NCI-H2196 treated with DMSO at 0.1 percent for 48 hours (cell line): ENCODE data around the gene NPIPB6.

Source experiments
- DNase-seq: peaks from one replicate; lab custom pipeline; 2025; ENCODE audit not compliant: unreplicated experiment; lab: John Stamatoyannopoulos, UW

Gene NPIPB6

DNA sequence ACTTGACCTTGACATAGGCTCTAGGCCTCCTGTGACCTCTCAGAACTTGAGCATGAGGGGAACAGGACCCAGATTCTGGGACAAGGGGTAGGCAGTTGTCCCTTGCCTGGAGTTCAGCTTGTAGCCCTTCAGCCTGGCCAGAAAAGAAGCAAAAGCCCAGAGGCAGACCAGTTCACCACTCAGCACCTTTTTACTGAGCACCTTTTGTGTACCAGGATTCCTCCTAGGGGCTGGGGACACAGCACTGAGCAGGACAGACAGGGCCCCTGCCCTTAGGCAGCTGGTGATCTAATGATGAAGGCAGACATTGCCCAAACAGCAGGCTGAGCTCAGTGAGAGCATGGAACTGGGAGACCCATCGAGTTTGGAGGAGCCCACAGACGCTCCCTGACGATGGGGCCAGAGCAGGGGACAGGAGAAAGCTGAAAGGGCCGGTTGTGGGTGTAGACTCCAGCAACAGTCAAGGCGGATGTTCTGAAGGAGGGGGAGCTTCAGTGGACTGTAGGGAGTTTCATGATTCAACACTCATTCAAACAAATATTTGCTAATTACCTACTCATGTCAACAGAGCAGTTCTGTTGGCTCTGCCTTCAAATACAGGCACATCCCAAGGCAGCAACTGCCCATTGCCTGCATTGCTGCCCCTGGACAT is 38.9 kb downstream of the NPIPB6 start:
- no peak for DNase-seq

DNA sequence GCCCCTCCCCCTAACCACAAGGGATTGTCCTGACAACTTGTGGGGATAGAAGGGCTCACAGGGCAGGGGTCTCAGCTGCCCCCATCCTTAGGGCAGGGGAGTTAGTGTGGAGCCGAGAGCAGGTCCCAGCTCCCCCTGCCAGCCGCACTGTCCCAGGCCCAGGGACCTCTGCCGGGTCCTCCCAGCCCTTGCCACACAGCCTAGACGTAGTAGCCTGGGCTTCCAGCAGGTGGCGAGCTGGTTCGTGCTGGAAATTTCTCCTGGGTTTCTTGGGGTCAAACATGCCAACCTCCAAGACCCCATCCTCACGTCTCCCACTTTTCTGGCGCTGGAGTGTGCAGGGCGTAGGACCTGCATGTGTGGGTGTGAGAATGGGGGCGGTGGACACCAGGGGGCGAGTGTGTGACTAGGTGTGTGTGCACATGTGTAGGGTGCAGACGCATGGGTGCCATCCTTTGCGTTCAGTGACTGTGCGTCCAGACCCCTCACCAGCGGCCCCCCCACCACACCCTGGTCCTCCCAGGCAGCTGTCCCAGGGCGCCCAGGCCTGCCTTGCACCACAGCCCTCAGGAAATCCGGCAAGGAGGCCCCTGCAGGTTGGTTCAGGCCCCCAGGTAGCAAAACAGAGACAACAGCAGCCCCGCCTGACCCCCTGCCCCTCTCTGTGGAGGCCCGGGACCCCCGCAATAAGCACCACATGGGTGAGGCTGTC is 41.5 kb downstream of the NPIPB6 start:
- no peak for DNase-seq

DNA sequence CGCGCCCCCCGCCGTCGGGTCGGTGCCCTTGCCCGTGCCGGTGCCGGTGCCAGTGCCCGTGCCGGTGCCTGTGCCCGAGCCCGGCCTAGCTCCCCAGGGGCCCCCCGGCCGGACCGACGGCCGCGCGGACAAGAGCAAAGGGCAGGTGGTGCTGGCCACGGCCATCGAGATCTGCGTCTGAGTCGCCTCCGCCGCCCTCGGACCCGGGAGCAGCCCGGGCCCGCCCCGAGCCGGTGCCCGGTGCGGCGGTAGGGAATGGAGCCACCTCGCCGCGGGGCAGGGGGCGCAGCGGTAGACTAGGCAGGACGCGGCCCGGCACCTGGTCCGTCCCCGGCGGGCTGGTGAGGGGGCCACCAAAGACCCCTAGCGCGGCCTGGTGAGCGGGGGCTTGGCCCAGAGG is 42.6 kb downstream of the NPIPB6 start:
- DNase-seq = no peak

DNA sequence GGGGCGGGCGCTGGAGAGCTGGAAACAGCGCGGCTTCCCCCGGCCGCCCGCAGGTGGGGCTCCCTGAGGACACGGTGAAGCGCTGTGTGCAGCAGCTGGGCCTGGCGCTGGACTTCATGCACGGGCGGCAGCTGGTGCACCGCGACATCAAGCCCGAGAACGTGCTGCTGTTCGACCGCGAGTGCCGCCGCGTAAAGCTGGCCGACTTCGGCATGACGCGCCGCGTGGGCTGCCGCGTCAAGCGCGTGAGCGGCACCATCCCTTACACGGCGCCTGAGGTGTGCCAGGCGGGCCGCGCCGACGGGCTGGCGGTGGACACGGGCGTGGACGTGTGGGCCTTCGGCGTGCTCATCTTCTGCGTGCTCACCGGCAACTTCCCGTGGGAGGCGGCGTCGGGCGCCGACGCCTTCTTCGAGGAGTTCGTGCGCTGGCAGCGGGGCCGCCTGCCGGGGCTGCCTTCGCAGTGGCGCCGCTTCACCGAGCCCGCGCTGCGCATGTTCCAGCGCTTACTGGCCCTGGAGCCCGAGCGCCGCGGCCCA is 43.2 kb downstream of the NPIPB6 start:
- DNase-seq = no peak

DNA sequence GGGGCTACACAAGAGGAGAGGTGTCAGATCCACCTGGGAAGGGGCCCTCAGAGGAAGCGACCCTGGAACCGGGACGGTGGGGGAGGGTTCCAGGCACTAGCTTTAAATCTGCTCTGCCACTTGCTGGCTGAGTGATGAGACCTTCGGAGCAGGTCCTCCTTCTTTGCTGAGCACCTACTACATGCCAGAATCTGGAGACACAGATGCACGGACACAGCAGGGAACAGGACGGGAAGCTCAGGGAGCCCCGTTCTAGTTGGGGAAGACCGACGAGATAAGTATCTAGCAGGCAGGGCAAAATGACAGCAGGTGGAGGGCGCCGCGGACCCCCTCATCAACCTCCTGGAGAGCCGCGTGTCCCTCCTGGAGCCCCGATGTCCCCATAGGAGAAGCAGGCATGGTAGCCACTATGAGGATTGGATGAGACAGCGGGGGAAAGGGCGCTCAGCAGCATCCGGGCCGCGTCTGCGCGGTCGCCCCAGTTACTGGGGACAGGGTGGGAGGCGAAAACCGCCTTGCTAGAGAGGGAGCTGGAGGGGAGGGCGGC is 43.8 kb downstream of the NPIPB6 start:
- no peak for DNase-seq

DNA sequence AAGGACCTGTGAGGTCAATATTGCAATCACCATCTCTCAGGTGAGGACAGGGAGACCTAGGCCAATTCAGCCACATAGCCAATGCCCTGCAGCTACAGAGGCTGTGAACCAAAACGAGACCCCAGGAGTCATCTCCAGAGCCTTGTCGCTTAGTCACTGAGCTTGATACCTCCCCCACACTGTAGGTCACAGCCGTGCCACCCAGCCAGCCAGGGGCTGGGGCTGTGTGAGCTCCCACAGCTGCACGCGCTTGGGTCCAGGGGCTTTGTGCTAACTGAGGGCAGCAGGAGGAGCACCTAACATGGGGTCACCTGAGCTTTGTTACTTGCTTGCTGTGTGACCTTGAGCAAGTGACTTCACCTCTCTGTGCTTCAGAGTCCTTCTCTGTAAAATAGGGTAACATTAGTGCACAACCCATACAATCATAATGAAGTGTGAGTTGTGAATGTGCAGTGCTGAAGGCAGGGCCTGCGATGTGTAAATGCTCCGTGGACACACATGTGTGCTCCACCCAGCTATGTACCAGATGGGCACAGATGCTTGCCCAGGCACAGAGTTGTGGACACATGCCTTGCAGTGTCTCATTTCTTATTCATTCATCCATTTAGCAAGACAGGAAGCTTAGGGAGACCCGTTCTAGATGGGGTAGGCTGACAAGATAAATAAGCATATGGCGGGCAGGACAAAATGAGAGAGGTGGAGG is 45.1 kb downstream of the NPIPB6 start:
- no peak for DNase-seq

DNA sequence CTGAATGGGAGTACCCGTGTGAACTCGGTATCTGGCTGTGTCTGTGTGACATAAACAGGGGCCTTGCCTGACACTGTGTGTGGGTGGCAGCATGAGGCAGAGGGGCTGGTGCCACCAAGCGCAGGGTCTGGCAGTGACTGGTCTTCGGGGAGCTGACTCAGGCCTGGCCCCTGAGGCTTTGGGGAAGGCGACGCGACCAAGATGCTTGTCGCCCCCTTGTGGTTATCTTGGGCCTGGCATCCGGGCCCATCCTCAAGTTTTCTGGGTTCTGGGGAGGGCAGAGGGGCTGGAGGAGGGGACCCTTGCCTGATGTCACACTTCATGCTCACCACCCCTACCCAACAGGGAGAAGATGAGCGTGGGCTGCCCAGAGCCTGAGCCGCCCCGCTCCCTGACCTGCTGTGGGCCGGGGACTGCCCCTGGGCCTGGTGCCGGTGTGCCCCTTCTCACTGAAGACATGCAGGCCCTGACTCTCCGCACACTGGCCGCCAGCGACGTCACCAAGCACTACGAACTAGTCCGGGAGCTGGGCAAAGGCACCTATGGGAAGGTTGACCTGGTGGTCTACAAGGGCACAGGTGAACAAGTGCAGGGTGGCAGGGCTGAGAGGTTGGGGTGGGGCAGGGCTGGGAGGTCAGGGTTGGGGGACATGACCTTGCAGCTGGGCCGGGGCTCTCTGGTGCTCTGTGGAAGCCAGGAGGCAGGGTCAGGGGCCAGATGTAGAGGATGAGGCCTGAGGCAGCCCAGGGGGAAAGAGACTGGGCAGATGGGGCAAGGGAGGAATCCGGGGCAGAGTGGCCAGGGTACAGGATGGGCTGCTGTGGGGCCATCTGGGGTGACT is 46.0 kb downstream of the NPIPB6 start:
- no peak for DNase-seq

DNA sequence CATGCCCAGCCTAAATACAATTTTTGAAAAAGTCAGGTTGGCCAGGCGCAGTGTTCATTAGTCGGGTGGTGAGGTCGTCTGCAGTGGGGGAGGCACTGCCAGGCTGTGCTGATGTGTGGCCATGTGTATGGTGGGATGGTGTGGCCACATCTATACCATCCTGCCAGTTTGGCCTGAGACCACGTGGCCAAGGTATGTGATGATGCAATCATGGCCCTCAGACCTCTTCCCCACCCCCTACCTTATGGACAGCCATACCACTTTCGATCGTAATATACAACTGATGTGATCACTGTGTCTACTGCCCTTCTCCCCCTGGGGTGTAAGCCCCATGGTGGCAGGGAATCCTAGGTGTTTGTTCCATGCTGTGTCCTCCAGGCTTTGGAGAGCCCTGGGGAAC is 47.3 kb downstream of the NPIPB6 start:
- no peak for DNase-seq

DNA sequence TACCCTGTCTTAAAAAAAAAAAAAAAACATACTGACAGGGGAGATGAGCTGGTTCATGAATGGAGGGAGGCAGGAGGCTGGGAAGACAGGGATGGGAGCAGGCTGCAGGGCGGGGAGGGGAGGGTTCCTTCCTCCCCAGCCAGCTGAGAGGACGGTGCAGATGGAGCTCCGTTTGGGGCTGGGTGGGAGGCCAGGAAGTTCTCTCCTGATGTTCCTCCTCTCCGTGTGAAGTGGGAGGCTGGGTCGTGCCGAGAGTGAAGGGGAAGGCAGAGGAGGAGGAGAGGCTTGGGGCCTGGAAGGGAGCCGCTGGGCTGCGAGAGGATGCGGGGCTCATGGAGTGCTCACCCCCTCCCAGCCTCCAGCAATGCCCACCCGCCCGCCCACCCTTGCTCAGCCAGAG is 49.7 kb downstream of the NPIPB6 start:
- DNase-seq = no peak

DNA sequence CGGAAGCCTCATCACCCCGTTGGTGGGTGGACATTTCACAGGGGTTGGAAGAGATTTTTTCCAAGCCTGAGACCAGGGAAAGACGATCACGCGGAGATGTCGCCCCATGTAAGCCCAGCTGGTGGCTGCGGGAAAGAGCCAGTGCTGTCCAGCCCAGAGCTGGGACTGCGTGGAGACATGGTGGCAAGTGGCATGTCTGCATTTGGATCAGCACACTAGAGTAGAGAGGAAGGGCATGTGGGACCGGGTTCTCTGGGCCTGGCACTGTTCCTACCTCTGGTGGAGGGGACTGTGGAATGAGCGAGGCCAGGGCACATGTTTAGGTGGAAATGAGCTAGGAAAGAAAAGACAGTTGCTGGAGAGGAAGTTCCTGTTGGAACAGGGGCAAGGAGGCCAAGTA is 51.0 kb downstream of the NPIPB6 start:
- DNase-seq = no peak

DNA sequence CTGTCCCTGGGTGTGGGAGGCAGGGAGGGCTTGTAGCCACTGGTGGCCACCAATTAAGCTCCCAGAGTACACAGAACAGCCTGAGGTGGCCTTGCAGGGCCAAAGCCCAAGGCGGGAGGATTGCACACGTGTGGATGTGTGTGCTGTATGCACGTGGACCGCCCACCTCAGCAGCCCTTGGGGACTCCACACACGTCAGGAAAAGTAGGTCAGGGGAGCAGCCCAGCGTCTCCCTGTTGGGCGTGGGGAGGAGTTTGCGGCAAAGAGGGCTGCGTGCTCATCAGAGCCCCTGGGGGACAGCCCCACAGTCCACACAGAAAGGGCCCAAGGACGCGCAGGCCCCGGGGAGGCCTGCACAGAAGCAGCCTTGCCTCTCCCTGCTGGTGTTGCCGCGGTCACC is 51.4 kb downstream of the NPIPB6 start:
- DNase-seq = no peak

DNA sequence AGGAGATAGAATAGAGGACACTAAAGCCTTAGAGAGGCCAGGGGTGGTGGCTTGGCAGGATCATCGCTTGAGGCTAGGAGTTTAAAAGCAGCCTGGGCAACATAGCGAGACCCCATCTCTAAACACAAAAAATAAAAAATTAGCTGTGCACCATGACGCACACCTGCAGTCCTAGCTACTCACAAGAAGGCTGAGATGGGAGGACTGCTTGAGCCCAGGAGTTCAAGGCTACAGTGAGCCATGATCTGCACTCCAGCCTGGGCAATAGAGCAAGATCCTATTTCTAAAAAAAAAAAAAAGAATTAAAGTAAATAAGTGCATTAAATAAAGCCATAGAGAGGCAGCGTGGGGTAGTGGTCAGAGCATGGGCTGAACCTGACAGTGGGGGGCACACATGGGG is 51.9 kb downstream of the NPIPB6 start:
- no peak for DNase-seq

DNA sequence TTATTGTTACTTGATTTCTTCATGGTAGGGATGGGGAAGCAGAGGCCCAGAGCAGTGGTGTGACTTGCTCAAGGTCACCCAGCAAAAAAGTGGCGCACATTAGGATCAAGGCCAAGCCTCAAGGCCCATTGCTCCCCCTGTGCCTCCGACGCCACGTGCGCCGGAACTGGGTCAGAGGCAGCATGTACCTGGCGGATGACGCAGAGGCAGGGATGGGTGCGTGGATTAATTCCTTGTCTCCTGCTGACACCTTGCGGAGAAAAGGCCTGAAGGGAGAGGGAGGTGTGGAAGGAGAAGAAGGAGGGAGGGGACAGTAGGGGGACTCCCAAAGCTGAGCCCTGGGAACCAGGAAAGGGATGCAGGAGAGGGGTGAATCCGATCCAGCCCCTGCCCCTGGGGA is 52.5 kb downstream of the NPIPB6 start:
- DNase-seq = no peak

DNA sequence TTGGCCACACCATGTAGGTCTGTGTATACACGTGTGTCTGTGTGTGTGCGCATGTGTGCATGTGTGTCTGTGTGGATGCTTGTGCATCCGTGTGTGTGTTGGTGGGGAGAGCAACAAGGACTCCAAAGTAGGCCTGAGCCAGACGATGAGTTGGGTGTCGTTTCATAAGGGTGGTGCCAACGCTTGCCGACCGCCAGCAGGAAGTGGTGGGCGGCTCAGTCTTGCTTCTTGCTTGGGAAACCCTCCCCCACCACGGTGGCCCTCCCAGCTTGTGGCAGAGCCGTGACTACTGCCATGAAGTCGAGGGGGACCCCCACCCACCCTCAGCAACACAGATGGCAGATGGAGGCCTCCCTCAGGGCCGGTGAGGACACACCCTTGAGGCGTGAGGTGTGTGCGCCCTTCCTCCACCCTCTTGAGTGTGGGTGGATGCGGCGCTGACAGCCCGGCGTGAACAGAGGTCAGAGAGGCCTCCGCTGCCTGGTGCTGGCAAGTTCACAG is 53.4 kb downstream of the NPIPB6 start:
- DNase-seq = no peak

DNA sequence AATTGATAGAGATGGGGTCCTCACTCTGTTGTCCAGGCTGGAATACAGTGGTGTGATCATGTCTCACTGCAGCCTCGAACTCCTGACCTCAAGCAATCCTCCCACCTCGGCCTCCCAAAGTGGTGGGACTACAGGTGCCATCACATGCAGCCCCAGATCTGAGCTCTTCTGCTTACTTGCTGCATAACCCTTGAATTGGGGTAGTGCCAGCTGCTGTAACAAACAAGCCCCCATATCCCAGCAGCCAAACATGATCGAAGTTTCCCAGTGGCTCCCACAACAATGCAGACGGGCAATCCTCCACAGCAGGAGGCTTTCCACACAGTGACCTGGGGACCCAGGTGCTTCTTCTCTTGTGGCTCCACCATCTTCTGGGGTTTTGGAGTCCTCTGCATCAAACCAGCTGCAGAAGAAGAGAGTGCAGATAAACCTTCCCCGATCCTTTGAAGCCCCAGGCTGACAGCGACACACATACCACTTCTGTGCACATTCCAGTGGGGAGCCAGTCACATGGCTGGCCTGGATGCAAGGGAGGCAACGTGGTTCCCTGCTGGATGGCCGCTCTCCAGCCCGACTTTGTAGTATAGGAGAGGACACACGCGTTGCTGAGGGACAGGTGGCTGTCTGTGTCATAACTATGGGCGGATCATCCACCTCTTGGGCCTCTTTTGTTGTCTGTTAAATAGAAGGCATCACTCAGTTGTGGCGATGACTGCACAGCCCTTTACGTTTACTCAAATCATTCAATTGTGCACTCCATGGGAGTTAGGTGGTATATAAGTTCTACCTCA is 54.3 kb downstream of the NPIPB6 start:
- no peak for DNase-seq

DNA sequence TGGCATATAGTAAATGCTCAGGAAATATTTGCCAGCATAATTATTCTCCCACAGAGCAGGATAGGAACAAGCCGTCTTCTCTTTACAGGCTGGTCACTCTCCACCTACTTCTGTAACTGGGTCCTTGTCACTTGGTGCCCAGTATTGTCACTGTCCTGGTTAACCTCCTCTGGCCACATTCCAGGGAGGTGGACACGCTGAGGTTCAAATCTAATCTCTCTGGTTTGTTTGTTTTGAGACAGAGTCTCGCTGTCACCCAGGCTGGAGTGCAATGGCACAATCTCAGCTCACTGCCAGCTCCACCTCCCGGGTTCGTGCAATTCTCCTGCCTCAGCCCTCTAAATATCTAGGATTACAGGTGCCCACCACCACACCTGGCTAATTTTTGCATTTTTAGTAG is 55.4 kb downstream of the NPIPB6 start:
- no peak for DNase-seq

DNA sequence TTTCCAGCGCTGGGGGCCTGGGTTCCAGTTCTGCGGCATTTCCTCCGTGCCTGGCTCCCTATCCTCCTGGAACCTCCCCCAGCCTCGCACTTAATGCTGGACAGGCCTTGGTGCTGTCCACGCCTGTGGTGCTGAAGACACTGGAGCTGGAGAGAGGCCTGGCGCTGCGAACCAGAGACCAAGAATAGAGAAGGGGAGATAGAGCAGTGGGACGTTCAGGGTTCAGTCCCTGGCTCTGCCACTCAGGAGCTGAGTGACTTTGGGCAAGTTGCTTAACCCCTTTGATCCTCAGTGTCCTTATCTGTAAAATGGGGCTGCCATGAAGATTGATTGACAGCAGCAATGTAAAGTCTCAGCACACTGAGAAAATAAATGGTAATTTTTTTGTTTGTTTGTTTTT is 59.1 kb downstream of the NPIPB6 start:
- no peak for DNase-seq

DNA sequence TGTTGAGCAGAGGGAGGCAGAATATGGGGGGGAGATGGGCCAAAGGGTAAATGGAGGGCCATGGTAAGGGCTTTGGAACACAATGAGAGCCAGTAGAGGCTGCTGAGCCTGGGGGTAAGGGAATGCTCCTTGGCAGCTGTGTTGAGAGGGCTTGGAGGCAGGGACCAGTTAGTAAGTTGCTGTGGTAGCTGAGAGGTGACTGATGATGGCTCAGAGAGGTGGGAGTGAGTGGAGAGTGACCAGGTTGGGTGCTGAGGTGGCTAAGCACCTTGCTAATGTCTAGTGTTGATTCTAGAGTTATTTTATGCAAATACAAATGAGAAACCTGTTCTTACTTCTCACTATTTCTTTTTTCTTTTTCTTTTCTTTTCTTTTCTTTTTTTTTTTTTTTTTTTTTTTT is 60.2 kb downstream of the NPIPB6 start:
- DNase-seq = no peak

DNA sequence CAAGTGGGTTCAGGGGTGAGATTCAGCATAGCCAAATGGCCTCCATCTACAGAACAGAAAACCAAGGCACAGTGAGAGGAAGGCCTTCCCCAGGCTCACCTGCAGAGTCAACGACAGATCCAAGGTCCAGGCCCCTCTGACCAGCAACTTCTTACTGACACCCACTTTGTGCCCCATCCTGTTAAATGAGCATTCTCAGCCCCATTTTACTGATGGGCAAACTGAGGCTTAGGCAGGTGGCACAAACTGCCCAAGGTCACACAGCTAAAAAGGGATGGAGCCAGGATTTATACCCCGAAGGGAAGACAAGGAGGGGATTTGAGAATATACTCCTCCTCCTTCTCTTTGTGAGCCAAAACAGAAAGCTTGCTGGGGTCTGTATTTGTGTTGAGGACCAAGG is 61.7 kb downstream of the NPIPB6 start:
- no peak for DNase-seq

DNA sequence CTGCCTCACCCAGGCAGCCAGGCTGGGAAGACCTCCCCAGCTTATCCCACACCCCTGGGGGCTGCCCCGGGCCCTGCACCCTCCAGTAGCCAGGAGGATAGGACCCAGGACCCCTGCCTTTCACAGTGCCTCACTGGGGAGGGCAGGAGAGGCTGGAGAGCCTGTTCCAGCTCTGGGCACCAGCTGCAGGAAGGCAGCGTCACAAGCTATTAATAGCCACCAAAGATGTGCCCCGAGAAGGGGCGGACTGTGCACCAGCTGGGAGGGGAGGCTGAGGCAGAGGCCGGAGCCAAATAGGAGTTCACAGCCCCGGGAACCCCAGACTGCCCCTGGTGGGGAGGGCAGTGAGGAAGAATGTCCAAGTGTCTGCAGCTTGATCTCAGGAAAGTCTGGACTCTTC is 62.2 kb downstream of the NPIPB6 start:
- DNase-seq = no peak
